Measurements from ENCODE around the gene LPP. TPM values are rescaled to one million over a fixed set of nuclear protein-coding genes. Genes with fewer than 3 reads are reported as not detected.

LPP gene
- total RNA-seq, 6 experiments from 2014 or later, result 41.5 to 90.5 (median 69.5) TPM

DNA sequence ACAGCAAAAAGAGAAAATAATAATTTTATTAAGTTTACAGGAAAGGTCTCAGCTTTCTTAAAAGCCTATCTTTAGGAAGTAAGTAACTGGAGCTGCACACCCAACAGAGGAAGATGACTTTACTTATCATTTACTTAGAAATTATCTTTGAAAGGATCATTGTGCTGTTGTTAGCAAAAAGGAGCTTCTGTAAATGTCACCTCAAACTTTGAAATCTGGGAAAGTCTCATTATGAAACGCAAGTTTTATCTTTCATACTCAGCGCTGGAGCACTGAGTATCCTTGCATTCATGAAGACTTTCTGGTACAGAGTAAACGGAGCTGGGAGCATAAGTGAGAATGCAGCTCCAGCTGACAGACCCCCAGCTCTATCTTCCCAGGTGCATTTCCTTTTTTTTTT is 526.6 kb downstream of the LPP start:
- Histone ChIP-seq H3K4me3 (no peak overlapping the region), H3K27ac (no peak overlapping the region), H3K9me3 (no peaks in the 10 kb centered on the region), H3K36me3 (no peaks in the 10 kb centered on the region), H3K4me1 (peaks cover 0 to 24% (median 10%) of the 10 kb centered on the region in 4 donors), H3K27me3 (no peaks in the 10 kb centered on the region)
- DNase-seq (no peak), ATAC-seq (no peak)
- intact Hi-C loops (cut with DNase I), result no loop called here
- TF ChIP-seq, protein P1, sequence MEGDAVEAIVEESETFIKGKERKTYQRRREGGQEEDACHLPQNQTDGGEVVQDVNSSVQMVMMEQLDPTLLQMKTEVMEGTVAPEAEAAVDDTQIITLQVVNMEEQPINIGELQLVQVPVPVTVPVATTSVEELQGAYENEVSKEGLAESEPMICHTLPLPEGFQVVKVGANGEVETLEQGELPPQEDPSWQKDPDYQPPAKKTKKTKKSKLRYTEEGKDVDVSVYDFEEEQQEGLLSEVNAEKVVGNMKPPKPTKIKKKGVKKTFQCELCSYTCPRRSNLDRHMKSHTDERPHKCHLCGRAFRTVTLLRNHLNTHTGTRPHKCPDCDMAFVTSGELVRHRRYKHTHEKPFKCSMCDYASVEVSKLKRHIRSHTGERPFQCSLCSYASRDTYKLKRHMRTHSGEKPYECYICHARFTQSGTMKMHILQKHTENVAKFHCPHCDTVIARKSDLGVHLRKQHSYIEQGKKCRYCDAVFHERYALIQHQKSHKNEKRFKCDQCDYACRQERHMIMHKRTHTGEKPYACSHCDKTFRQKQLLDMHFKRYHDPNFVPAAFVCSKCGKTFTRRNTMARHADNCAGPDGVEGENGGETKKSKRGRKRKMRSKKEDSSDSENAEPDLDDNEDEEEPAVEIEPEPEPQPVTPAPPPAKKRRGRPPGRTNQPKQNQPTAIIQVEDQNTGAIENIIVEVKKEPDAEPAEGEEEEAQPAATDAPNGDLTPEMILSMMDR (IDR thresholded peaks at IDR 0.05), result no peak
- no peak for TF ChIP-seq POLR2A (IDR thresholded peaks at IDR 0.05)
- 72% methylated on average over 3 of the region's 3 CpGs for WGBS (ENCODE audit: insufficient coverage, low coverage, low lambda C conversion rate, missing lambda C conversion rate)

DNA sequence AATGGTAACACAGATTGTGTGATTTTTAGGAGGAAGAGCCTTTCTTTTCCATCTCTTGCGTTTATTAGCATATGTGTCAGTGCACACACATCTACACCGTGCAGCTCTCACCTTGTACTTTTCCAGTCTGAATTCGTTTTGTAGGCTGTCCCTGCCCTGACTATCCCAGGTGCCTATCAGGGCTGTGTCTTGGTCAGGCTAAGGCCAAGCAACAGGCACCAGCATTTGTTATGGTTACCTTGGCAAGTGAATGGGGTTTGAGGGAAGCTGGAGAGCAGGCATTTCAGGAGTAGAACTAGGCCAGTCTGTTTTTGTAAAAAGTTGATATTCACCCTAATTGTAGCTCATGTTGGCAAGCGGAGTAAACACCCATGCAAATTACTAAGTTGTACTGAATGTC is 528.4 kb downstream of the LPP start:
- no peak for TF ChIP-seq POLR2A (IDR thresholded peaks at IDR 0.05)
- TF ChIP-seq, protein P1 (IDR thresholded peaks at IDR 0.05), result no peak
- H3K4me3 ChIP-seq, result no peak overlapping the region
- H3K4me1 ChIP-seq, result peaks cover 0 to 24% (median 10%) of the 10 kb centered on the region in 4 donors
- ATAC-seq, result no peak
- H3K27me3 ChIP-seq, result no peaks in the 10 kb centered on the region
- peak overlapping the region; percentile 7 to 73 (median 9) for H3K27ac ChIP-seq
- H3K9me3 ChIP-seq, result no peaks in the 10 kb centered on the region
- DNase-seq, result no peak
- intact Hi-C loops (cut with DNase I), result no loop called here
- 83% methylated on average over 3 of the region's 4 CpGs for WGBS (ENCODE audit: insufficient coverage, low coverage, low lambda C conversion rate, missing lambda C conversion rate)
- no peaks in the 10 kb centered on the region for H3K36me3 ChIP-seq

DNA sequence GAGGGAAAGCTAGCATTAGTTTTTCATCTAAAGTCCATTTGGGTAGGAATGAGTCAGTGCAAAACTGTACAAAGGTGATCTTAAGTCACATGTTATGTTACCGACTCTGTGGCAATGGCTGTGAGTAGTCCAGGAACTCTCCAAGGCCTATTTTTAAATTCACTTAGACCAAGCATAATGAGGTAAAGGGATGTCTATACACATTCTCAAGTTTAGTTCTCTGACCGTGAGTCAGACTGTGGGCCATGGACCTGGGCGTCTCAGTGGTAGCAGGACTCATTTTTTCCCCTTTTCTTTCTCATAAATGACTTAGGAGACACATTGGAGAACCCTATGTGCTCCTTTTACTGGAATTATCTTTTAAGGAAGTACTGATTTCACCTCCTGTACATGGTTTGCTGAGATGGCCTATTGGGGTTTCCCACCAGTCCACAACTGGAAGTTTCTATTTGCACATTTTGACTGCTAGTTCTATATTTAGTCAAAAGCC is 529.1 kb downstream of the LPP start:
- Histone ChIP-seq H3K36me3 (no peaks in the 10 kb centered on the region), H3K27me3 (no peaks in the 10 kb centered on the region), H3K4me3 (no peak overlapping the region), H3K27ac (peak overlapping the region; percentile 7 to 73 (median 9)), H3K4me1 (peaks cover 0 to 25% (median 10%) of the 10 kb centered on the region in 4 donors), H3K9me3 (no peaks in the 10 kb centered on the region)
- peak; percentile 78 to 85 (median 82) for ATAC-seq
- no peak for DNase-seq
- intact Hi-C loops (cut with DNase I), result no loop called here
- no peak for TF ChIP-seq POLR2A (IDR thresholded peaks at IDR 0.05)
- TF ChIP-seq, protein P1 (IDR thresholded peaks at IDR 0.05), result no peak
- WGBS (ENCODE audit: insufficient coverage, low coverage, low lambda C conversion rate, missing lambda C conversion rate), result 50% methylated on average over 3 of the region's 3 CpGs

DNA sequence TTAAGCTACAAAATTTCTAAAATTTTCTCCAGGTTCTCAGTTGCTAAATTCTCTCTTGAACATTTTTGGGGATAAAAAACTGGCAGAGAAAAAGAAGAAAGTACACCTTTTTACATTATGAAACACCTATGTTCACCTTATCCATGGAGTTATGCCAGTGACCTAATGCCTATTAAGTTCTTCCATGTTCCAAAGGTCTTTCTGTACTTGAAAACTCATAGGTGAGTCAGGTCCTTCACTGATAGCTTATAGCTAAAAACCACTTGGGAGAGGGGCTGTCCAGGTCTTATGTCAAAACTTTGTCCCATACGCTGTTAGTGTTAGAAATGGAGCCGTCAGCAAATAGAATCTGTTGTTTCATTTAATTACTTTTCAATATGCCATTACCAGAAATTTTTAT is 530.3 kb downstream of the LPP start:
- Histone ChIP-seq H3K27ac (peak overlapping the region in 1 of 3 donors; percentile 73), H3K4me1 (peaks cover 0 to 37% (median 10%) of the 10 kb centered on the region in 4 donors), H3K9me3 (no peaks in the 10 kb centered on the region), H3K4me3 (no peak overlapping the region), H3K27me3 (no peaks in the 10 kb centered on the region), H3K36me3 (no peaks in the 10 kb centered on the region)
- intact Hi-C loops (cut with DNase I), result no loop called here
- 95% methylated on average over 2 of the region's 2 CpGs for WGBS (ENCODE audit: insufficient coverage, low coverage, low lambda C conversion rate, missing lambda C conversion rate)
- DNase-seq (no peak), ATAC-seq (no peak)
- no peak for TF ChIP-seq POLR2A (IDR thresholded peaks at IDR 0.05)
- TF ChIP-seq, protein P1 (IDR thresholded peaks at IDR 0.05), result no peak

DNA sequence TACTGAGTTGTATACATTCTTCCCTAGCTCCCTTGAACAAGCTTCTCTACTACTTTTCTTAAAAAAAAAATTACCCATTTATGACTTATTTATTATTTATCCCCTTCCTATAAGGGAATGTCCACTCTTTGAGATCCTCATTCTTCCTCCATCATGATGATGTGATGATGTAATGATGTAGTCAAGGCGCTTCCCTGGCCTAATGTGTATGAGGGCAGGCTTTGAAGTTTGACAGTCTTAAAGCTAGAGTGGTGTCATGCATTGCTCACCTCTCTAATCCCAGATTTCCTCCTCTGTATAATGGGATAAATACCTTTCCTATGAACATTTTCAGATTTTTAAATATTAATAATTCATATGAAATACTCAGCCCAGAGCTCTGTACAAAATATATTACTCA is 531.8 kb downstream of the LPP start:
- intact Hi-C loops (cut with DNase I), result no loop called here
- Histone ChIP-seq H3K9me3 (no peaks in the 10 kb centered on the region), H3K27me3 (no peaks in the 10 kb centered on the region), H3K36me3 (no peaks in the 10 kb centered on the region), H3K4me3 (no peak overlapping the region), H3K4me1 (peaks cover 0 to 52% (median 10%) of the 10 kb centered on the region in 4 donors), H3K27ac (no peak overlapping the region)
- DNase-seq (no peak), ATAC-seq (no peak)
- WGBS (ENCODE audit: insufficient coverage, low coverage, low lambda C conversion rate, missing lambda C conversion rate), result 94% methylated on average over 1 of the region's 1 CpG
- TF ChIP-seq, protein P1 (IDR thresholded peaks at IDR 0.05), result no peak
- no peak for TF ChIP-seq POLR2A (IDR thresholded peaks at IDR 0.05)

Measured in right lobe of liver (tissue), 6 donors.